GM18505 (cell line): ENCODE results near the gene ZNF837.
"Not testable (repeated sequence)": the region's sequence is repeated elsewhere in the genome, so short reads cannot be mapped to it uniquely, and the experiment has no call there.

ENCODE experiments used
- ATAC-seq: cut with Tn5 transposase; IDR thresholded peaks from one replicate; pipeline ENCODE4 v1.9.1; 2021; ENCODE audit not compliant: unreplicated experiment
- POLR2A ChIP-seq: IDR thresholded peaks from 4 replicates; pipeline ENCODE4 v1.6.1; 2011; ENCODE audit warnings: borderline replicate concordance; ENCODE audit not compliant: insufficient read depth, insufficient read length; ENCODE audit errors: extremely low read depth

ZNF837 gene

GRCh38 chr19:58355908-58356765, 24.7 kb downstream of the ZNF837 start:
- ATAC-seq: no peak
- no peak for TF ChIP-seq POLR2A

GRCh38 chr19:58355215-58355796, 25.5 kb downstream of the ZNF837 start:
- TF ChIP-seq POLR2A: no peak
- no peak for ATAC-seq

- ATAC-seq: no peak
- TF ChIP-seq POLR2A: no peak
Measured at GRCh38 chr19:58354478-58355030, 26.3 kb downstream of the ZNF837 start.

- ATAC-seq: no peak
- no peak for TF ChIP-seq POLR2A
Measured at GRCh38 chr19:58353717-58354477, 26.9 kb downstream of the ZNF837 start.

GRCh38 chr19:58352760-58353671, 27.8 kb downstream of the ZNF837 start, which contains the start of gene A1BG:
A1BG (minus strand) TSS chr19:58353492; CDS start chr19:58353437, 55 bp downstream.
- ATAC-seq: no peak
- no peak for TF ChIP-seq POLR2A

- ATAC-seq: no peak
- TF ChIP-seq POLR2A: no peak
Measured at GRCh38 chr19:58351990-58352755, 28.7 kb downstream of the ZNF837 start.

- ATAC-seq: no peak
- TF ChIP-seq POLR2A: no peak
Measured at GRCh38 chr19:58351558-58351878, 29.3 kb downstream of the ZNF837 start.

- no peak for TF ChIP-seq POLR2A
- ATAC-seq: no peak
Measured at GRCh38 chr19:58350871-58351557, 29.8 kb downstream of the ZNF837 start.

- no peak for ATAC-seq
- TF ChIP-seq POLR2A: no peak
Measured at GRCh38 chr19:58350001-58350861, 30.6 kb downstream of the ZNF837 start.

- no peak for ATAC-seq
- TF ChIP-seq POLR2A: no peak
Measured at GRCh38 chr19:58349590-58349989, 31.2 kb downstream of the ZNF837 start.

- not testable (repeated sequence) for ATAC-seq
Measured at GRCh38 chr19:58348080-58348479, 32.8 kb downstream of the ZNF837 start.
